HCT116 (cell line): ENCODE results near the gene DHX36. TPM values are rescaled to one million over a fixed set of nuclear protein-coding genes. Genes with fewer than 3 reads are reported as not detected.

ENCODE experiments used
- ATAC-seq: fragments of 200-7000 bp; cut with Tn5 transposase; 2 replicates; pipeline ENCODE4 v1.9.1; 2020; ENCODE audit warnings: mild to moderate bottlenecking, moderate library complexity
- BruUV-seq: library from RNA; stranded (reverse); fragments of 400-500 nt; replicated peaks from 2 replicates; lab custom pipeline; 2021; lab: Mats Ljungman, UMichigan
- CTCF ChIA-PET: fragments of 300-600 bp; sonication (Branson Sonifier 250); formaldehyde crosslinking; loops from one replicate; lab custom pipeline; 2021; ENCODE audit warnings: antibody characterized with exemption; lab: Charles Lee
- POLR2A ChIA-PET: fragments of 300-600, 350-600 bp; sonication (Branson Sonifier 250); formaldehyde crosslinking; loops from one replicate; lab custom pipeline; 2021; ENCODE audit warnings: antibody characterized with exemption; lab: Charles Lee
- RAD21 ChIA-PET, 2 experiments: fragments of 300-600 bp; sonication (Branson Sonifier 250); formaldehyde crosslinking; loops; one replicate each; lab custom pipeline; 2023; ENCODE audit warnings: low total read pairs in 2 of 2; ENCODE audit not compliant: uncharacterized antibody in 2 of 2, unreplicated experiment in 2 of 2, low non-redundant PET in 1 of 2; lab: Charles Lee
- DNase-seq: peaks from one replicate; pipeline ENCODE4 v3.0.0-alpha.2; 2010; ENCODE audit warnings: low read depth, low spot score
- H2AFZ ChIP-seq: fragments of 200-600 bp; shearing (Covaris generic), sonication (generic); 2 replicates; pipeline ENCODE4 v1.6.1; 2017; ENCODE audit warnings: low read depth, mixed run types, mixed read lengths, antibody characterized with exemption, low read length; ENCODE audit not compliant: poor library complexity, severe bottlenecking
- H3K27ac ChIP-seq: 2 replicates; pipeline ENCODE4 v1.5.1; 2012; ENCODE audit warnings: low read depth, low read length
- H3K27me3 ChIP-seq: fragments of 200-600 bp; sonication (generic); 2 replicates; pipeline ENCODE4 v1.6.1; 2016; ENCODE audit warnings: mixed run types, low read length, mixed read lengths; ENCODE audit not compliant: insufficient read depth
- H3K36me3 ChIP-seq, 2 experiments: fragments of 200-500 bp in 1 of 2; fragments of 200-600 bp in 1 of 2; sonication (Bioruptor generic) in 1 of 2; sonication (generic) in 1 of 2; 2 replicates each; pipeline versions ENCODE4 v1.5.1 to v1.6.1; 2014 to 2016; ENCODE audit warnings: low read length in 2 of 2, inconsistent platforms in 1 of 2, mixed read lengths in 1 of 2, mixed run types in 1 of 2; ENCODE audit not compliant: insufficient read depth in 2 of 2, control insufficient read depth in 1 of 2
- H3K4me1 ChIP-seq, 2 experiments: fragments of 200-600 bp in 1 of 2; sonication (generic) in 1 of 2; 2 replicates each; pipeline versions ENCODE4 v1.5.1 to v1.6.1; 2012 to 2017; ENCODE audit warnings: low read length in 2 of 2, inconsistent platforms in 1 of 2, mild to moderate bottlenecking in 1 of 2, mixed read lengths in 1 of 2, mixed run types in 1 of 2, moderate library complexity in 1 of 2; ENCODE audit not compliant: insufficient read depth in 2 of 2, control insufficient read depth in 1 of 2
- H3K4me2 ChIP-seq: fragments of 200-600 bp; sonication (generic); 2 replicates; pipeline ENCODE4 v1.6.1; 2017; ENCODE audit warnings: mixed run types, low read length, mixed read lengths
- H3K4me3 ChIP-seq, 2 experiments: fragments of 200-600 bp in 1 of 2; sonication (generic) in 1 of 2; replicated peaks in 1 of 2; 2 replicates each; pipeline ENCODE4 v1.5.1; 2011 to 2016; ENCODE audit warnings: low read length in 2 of 2, control low read depth in 1 of 2, low read depth in 1 of 2, mild to moderate bottlenecking in 1 of 2, mixed read lengths in 1 of 2, mixed run types in 1 of 2
- H3K79me2 ChIP-seq: fragments of 200-600 bp; sonication (generic); 2 replicates; pipeline ENCODE4 v1.6.1; 2017; ENCODE audit warnings: mild to moderate bottlenecking, mixed run types, low read length, moderate library complexity, mixed read lengths; ENCODE audit not compliant: insufficient read depth
- H3K9ac ChIP-seq: fragments of 200-600 bp; sonication (generic); 2 replicates; pipeline ENCODE4 v1.6.1; 2016; ENCODE audit warnings: low read length, mixed read lengths
- H3K9me2 ChIP-seq: fragments of 200-600 bp; sonication (generic), shearing (Covaris generic); 2 replicates; pipeline ENCODE4 v1.6.1; 2017; ENCODE audit warnings: mixed run types, mild to moderate bottlenecking, moderate library complexity; ENCODE audit not compliant: insufficient read depth
- H3K9me3 ChIP-seq, 2 experiments: fragments of 200-500 bp in 1 of 2; fragments of 200-600 bp in 1 of 2; sonication (Bioruptor generic) in 1 of 2; sonication (generic) in 1 of 2; 2 replicates each; pipeline ENCODE4 v1.6.1; 2014 to 2017; ENCODE audit warnings: low read length in 2 of 2, mixed read lengths in 2 of 2, inconsistent platforms in 1 of 2, low read depth in 1 of 2, mild to moderate bottlenecking in 1 of 2, mixed run types in 1 of 2, moderate library complexity in 1 of 2; ENCODE audit not compliant: control insufficient read depth in 1 of 2, insufficient read depth in 1 of 2
- H4K20me1 ChIP-seq: fragments of 200-600 bp; sonication (generic), shearing (Covaris generic); 2 replicates; pipeline ENCODE4 v1.6.1; 2017; ENCODE audit warnings: mixed run types, mild to moderate bottlenecking, moderate library complexity; ENCODE audit not compliant: insufficient read depth
- CEBPB ChIP-seq: IDR thresholded peaks from 2 replicates; pipeline ENCODE4 v1.6.1; 2012; ENCODE audit warnings: low read depth
- ELF1 ChIP-seq: IDR thresholded peaks from 2 replicates; pipeline ENCODE4 v1.6.1; 2012; ENCODE audit warnings: low read depth, borderline replicate concordance
- EZH2 ChIP-seq: fragments of 200-600 bp; sonication (generic); IDR thresholded peaks from 2 replicates; pipeline ENCODE4 v1.6.1; 2017; ENCODE audit warnings: antibody characterized with exemption, mixed run types
- FOSL1 ChIP-seq: IDR thresholded peaks from 2 replicates; pipeline ENCODE4 v1.6.1; 2012; ENCODE audit warnings: low read depth
- POLR2A ChIP-seq: IDR thresholded peaks from 2 replicates; pipeline ENCODE4 v1.7.0; 2011; ENCODE audit warnings: borderline replicate concordance; ENCODE audit not compliant: insufficient read depth, insufficient read length; ENCODE audit errors: extremely low read depth
- RAD21 ChIP-seq: IDR thresholded peaks from 2 replicates; pipeline ENCODE4 v1.6.1; 2012; ENCODE audit warnings: low read depth, mild to moderate bottlenecking
- SIN3A ChIP-seq: IDR thresholded peaks from 2 replicates; pipeline ENCODE4 v1.6.1; 2012; ENCODE audit warnings: low read depth
- YY1 ChIP-seq: IDR thresholded peaks from 2 replicates; pipeline ENCODE4 v1.6.1; 2011; ENCODE audit warnings: low read length, low read depth, moderate library complexity, mild to moderate bottlenecking; ENCODE audit not compliant: insufficient replicate concordance; ENCODE audit errors: extremely low read depth
- intact Hi-C: fragments of 100-400 bp; cut with micrococcal nuclease; formaldehyde crosslinking; loops from 2 replicates; pipeline ENCODE4 v1.10.0; 2022
- total RNA-seq: library from RNA; stranded (reverse); gene quantifications from one replicate; pipeline ENCODE4 v1.2.1, GENCODE V29; 2021; ENCODE audit not compliant: unreplicated experiment
- TF ChIP-seq, protein P1 (sequence below), 3 experiments: fragments of 200-600 bp in 1 of 3; sonication (generic) in 1 of 3; IDR thresholded peaks in 2 of 3; conservative IDR thresholded peaks in 1 of 3; 2 replicates each; pipeline ENCODE4 v1.5.1; 2012 to 2017; ENCODE audit warnings: low read depth in 2 of 3, low read length in 2 of 3, antibody characterized with exemption in 1 of 3, borderline replicate concordance in 1 of 3, control low read depth in 1 of 3, mild to moderate bottlenecking in 1 of 3, mixed read lengths in 1 of 3, mixed run types in 1 of 3, moderate library complexity in 1 of 3; ENCODE audit not compliant: insufficient read depth in 1 of 3
- TF ChIP-seq, protein P2 (sequence below): IDR thresholded peaks from 2 replicates; pipeline ENCODE4 v1.6.1; 2012

DHX36 gene
- total RNA-seq, 1 experiment from 2014 or later = 49.9 TPM

- no peak overlapping the region for H3K27ac ChIP-seq
- H4K20me1 ChIP-seq = no peaks in the 10 kb centered on the region
- no peak overlapping the region for H2AFZ ChIP-seq
- no peaks in the 10 kb centered on the region for H3K27me3 ChIP-seq
- intact Hi-C loops = loop anchor here (1.0 to 10.0 kb wide), 4 partner anchors 157 to 1228 kb away; no protein-coding TSS in a partner anchor
- H3K9me2 ChIP-seq = no peaks in the 10 kb centered on the region
- no peak overlapping the region for H3K4me2 ChIP-seq
- POLR2A ChIA-PET = no interaction called here
- ATAC-seq (peak; percentile 95), DNase-seq (peak; percentile 71)
- H3K36me3 ChIP-seq = peaks cover 8 to 19% of the 10 kb centered on the region in 2 experiments; a peak in 3 of 4 replicates
- RAD21 ChIA-PET = no interaction called here
- CTCF ChIA-PET = interaction anchor here (0.9 to 1.6 kb wide), 7 partner anchors 9 to 478 kb away, joined by 3 to 4 read pairs (median 3); no protein-coding TSS in a partner anchor
- H3K4me3 ChIP-seq = no peak overlapping the region
- TF ChIP-seq FOSL1 = no peak
- no peak for TF ChIP-seq POLR2A
- no peak for TF ChIP-seq YY1
- TF ChIP-seq, protein P1, sequence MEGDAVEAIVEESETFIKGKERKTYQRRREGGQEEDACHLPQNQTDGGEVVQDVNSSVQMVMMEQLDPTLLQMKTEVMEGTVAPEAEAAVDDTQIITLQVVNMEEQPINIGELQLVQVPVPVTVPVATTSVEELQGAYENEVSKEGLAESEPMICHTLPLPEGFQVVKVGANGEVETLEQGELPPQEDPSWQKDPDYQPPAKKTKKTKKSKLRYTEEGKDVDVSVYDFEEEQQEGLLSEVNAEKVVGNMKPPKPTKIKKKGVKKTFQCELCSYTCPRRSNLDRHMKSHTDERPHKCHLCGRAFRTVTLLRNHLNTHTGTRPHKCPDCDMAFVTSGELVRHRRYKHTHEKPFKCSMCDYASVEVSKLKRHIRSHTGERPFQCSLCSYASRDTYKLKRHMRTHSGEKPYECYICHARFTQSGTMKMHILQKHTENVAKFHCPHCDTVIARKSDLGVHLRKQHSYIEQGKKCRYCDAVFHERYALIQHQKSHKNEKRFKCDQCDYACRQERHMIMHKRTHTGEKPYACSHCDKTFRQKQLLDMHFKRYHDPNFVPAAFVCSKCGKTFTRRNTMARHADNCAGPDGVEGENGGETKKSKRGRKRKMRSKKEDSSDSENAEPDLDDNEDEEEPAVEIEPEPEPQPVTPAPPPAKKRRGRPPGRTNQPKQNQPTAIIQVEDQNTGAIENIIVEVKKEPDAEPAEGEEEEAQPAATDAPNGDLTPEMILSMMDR (IDR thresholded peaks at IDR 0.05 in 2 of 3, conservative IDR thresholded peaks at IDR 0.05 in 1 of 3; ENCODE audit: borderline replicate concordance in 1 of 3, insufficient read depth in 1 of 3, low read depth in 2 of 3, low read length in 2 of 3) = peak; percentile 82 to 93 (median 84)
- TF ChIP-seq ELF1 = no peak
- peak; percentile 47; the same call in 1 of the 2 replicates for TF ChIP-seq SIN3A
- peak; percentile 86 for TF ChIP-seq RAD21
- TF ChIP-seq, protein P2, sequence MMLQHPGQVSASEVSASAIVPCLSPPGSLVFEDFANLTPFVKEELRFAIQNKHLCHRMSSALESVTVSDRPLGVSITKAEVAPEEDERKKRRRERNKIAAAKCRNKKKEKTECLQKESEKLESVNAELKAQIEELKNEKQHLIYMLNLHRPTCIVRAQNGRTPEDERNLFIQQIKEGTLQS = no peak
- no peak for TF ChIP-seq CEBPB
- TF ChIP-seq EZH2 = no peak
- H3K9me3 ChIP-seq = no peaks in the 10 kb centered on the region
- no TSS peak for BruUV-seq
- no peaks in the 10 kb centered on the region for H3K4me1 ChIP-seq
- H3K9ac ChIP-seq = no peak overlapping the region
- no peaks in the 10 kb centered on the region for H3K79me2 ChIP-seq
These were observed 71.3 kb downstream of the DHX36 start for GRCh38 chr3:154252759-154253638.
